H9 (cell line): Measurements from ENCODE around the gene GABRB2. TPM values are rescaled to one million over a fixed set of nuclear protein-coding genes. Genes with fewer than 3 reads are reported as not detected.

Experiments
- DNase-seq: peaks from one replicate; pipeline ENCODE4 v3.0.0-alpha.2; 2017
- H2AFZ ChIP-seq: one replicate; pipeline ENCODE4 v1.6.1; 2013; ENCODE audit warnings: mild to moderate bottlenecking, low read length, control low read depth, moderate library complexity
- H2AK5ac ChIP-seq: 2 replicates; pipeline ENCODE4 v1.6.1; 2013; ENCODE audit warnings: low read length, control low read depth, mixed read lengths; ENCODE audit not compliant: insufficient read length
- H2BK120ac ChIP-seq: one replicate; pipeline ENCODE4 v1.6.1; 2013; ENCODE audit warnings: low read depth, mild to moderate bottlenecking, low read length, control low read depth, inconsistent platforms; ENCODE audit not compliant: poor library complexity, severe bottlenecking
- H2BK12ac ChIP-seq: 2 replicates; pipeline ENCODE4 v1.6.1; 2013; ENCODE audit warnings: low read length, control low read depth, mixed read lengths, low read depth; ENCODE audit not compliant: insufficient read length
- H2BK15ac ChIP-seq: 2 replicates; pipeline ENCODE4 v1.6.1; 2013; ENCODE audit warnings: low read depth, low read length, control low read depth
- H2BK20ac ChIP-seq: one replicate; pipeline ENCODE4 v1.6.1; 2013; ENCODE audit warnings: low read depth, mild to moderate bottlenecking, low read length, control low read depth, inconsistent platforms; ENCODE audit not compliant: poor library complexity, severe bottlenecking
- H2BK5ac ChIP-seq: 2 replicates; pipeline ENCODE4 v1.6.1; 2013; ENCODE audit warnings: low read length, control low read depth, mixed read lengths; ENCODE audit not compliant: insufficient read length
- H3K14ac ChIP-seq: 2 replicates; pipeline ENCODE4 v1.6.1; 2013; ENCODE audit warnings: low read length, control low read depth; ENCODE audit not compliant: insufficient read depth
- H3K18ac ChIP-seq: 2 replicates; pipeline ENCODE4 v1.6.1; 2013; ENCODE audit warnings: low read depth, mild to moderate bottlenecking, mixed read lengths, low read length, control low read depth; ENCODE audit not compliant: insufficient read length
- H3K23ac ChIP-seq: 2 replicates; pipeline ENCODE4 v1.6.1; 2013; ENCODE audit warnings: low read length, control low read depth, mixed read lengths, low read depth; ENCODE audit not compliant: insufficient read length
- H3K23me2 ChIP-seq: 2 replicates; pipeline ENCODE4 v1.6.1; 2013; ENCODE audit warnings: low read depth, mild to moderate bottlenecking, mixed read lengths, low read length, control low read depth; ENCODE audit not compliant: insufficient read length, poor library complexity, severe bottlenecking
- H3K27ac ChIP-seq: 2 replicates; pipeline ENCODE4 v1.5.1; 2013; ENCODE audit warnings: low read length, control low read depth, mixed read lengths, low read depth; ENCODE audit not compliant: insufficient read length
- H3K27me3 ChIP-seq: 2 replicates; pipeline ENCODE4 v1.6.1; 2013; ENCODE audit warnings: low read length, control low read depth, inconsistent platforms; ENCODE audit not compliant: insufficient read depth
- H3K4ac ChIP-seq: 2 replicates; pipeline ENCODE4 v1.6.1; 2013; ENCODE audit warnings: low read depth, mild to moderate bottlenecking, control low read depth, inconsistent platforms, low read length, moderate library complexity
- H3K4me1 ChIP-seq: 2 replicates; pipeline ENCODE4 v1.6.1; 2013; ENCODE audit warnings: low read length, control low read depth, inconsistent platforms; ENCODE audit not compliant: insufficient read depth
- H3K4me2 ChIP-seq: 2 replicates; pipeline ENCODE4 v1.6.1; 2013; ENCODE audit warnings: low read length, control low read depth, mixed read lengths; ENCODE audit not compliant: insufficient read length, insufficient read depth
- H3K56ac ChIP-seq: 2 replicates; pipeline ENCODE4 v1.6.1; 2013; ENCODE audit warnings: low read depth, mild to moderate bottlenecking, mixed read lengths, low read length, control low read depth; ENCODE audit not compliant: insufficient read length
- H3K79me1 ChIP-seq: 2 replicates; pipeline ENCODE4 v1.6.1; 2013; ENCODE audit warnings: low read depth, mild to moderate bottlenecking, moderate library complexity, low read length, control low read depth, inconsistent platforms; ENCODE audit not compliant: insufficient read depth, poor library complexity, severe bottlenecking
- H3K79me2 ChIP-seq: 2 replicates; pipeline ENCODE4 v1.6.1; 2013; ENCODE audit warnings: low read length, control low read depth, inconsistent platforms; ENCODE audit not compliant: insufficient read depth
- H3K9ac ChIP-seq: 2 replicates; pipeline ENCODE4 v1.6.1; 2013; ENCODE audit warnings: low read length, control low read depth, mixed read lengths; ENCODE audit not compliant: insufficient read length; ENCODE audit errors: extremely low read depth
- H3K9me3 ChIP-seq: one replicate; pipeline ENCODE4 v1.6.1; 2013; ENCODE audit warnings: low read depth, low read length, inconsistent platforms; ENCODE audit not compliant: control insufficient read depth
- H3T11ph ChIP-seq: one replicate; pipeline ENCODE4 v1.6.1; 2013; ENCODE audit warnings: mild to moderate bottlenecking, low read length, control low read depth, inconsistent platforms
- H4K20me1 ChIP-seq: one replicate; pipeline ENCODE4 v1.6.1; 2013; ENCODE audit not compliant: control insufficient read depth, insufficient read length, insufficient read depth
- H4K5ac ChIP-seq: 2 replicates; pipeline ENCODE4 v1.6.1; 2013; ENCODE audit warnings: low read depth, mild to moderate bottlenecking, mixed read lengths, low read length, control low read depth; ENCODE audit not compliant: insufficient read length
- H4K8ac ChIP-seq: replicated peaks from 2 replicates; pipeline ENCODE4 v1.6.1; 2013; ENCODE audit warnings: low read length, control low read depth, mixed read lengths, low read depth; ENCODE audit not compliant: insufficient read length
- H4K91ac ChIP-seq: 2 replicates; pipeline ENCODE4 v1.6.1; 2013; ENCODE audit warnings: low read depth, mild to moderate bottlenecking, moderate library complexity, mixed read lengths, low read length, control low read depth; ENCODE audit not compliant: insufficient read length
- H3K27ac Mint-ChIP-seq, 3 experiments: 2 replicates in 2 of 3; 3 replicates in 1 of 3; pipeline ENCODE4 v1.8.0; 2020 to 2021; ENCODE audit warnings: mixed read lengths in 3 of 3, mild to moderate bottlenecking in 1 of 3, moderate library complexity in 1 of 3
- H3K27me3 Mint-ChIP-seq: 2 replicates; pipeline ENCODE4 v1.8.0; 2021; ENCODE audit warnings: low read depth, mild to moderate bottlenecking, moderate library complexity, mixed read lengths
- H3K36me3 Mint-ChIP-seq, 3 experiments: 2 replicates in 2 of 3; 3 replicates in 1 of 3; pipeline ENCODE4 v1.8.0; 2020 to 2021; ENCODE audit warnings: low read depth in 3 of 3, mixed read lengths in 3 of 3; ENCODE audit not compliant: insufficient read depth in 1 of 3
- H3K4me1 Mint-ChIP-seq, 2 experiments: 2 replicates each; pipeline ENCODE4 v1.8.0; 2020; ENCODE audit warnings: mixed read lengths in 2 of 2
- H3K4me3 Mint-ChIP-seq, 2 experiments: 2 replicates in 1 of 2; 3 replicates in 1 of 2; pipeline ENCODE4 v1.8.0; 2020 to 2021; ENCODE audit warnings: mild to moderate bottlenecking in 2 of 2, mixed read lengths in 2 of 2, moderate library complexity in 1 of 2
- H3K9me3 Mint-ChIP-seq, 2 experiments: 2 replicates in 1 of 2; 3 replicates in 1 of 2; pipeline ENCODE4 v1.8.0; 2020; ENCODE audit warnings: mild to moderate bottlenecking in 2 of 2, mixed read lengths in 2 of 2, moderate library complexity in 1 of 2
- WGBS: extraction: QIAGEN DNeasy Blood & Tissue Kit; methylation state at CpG from one replicate; pipeline ENCODE4 v1.1.7; 2013; ENCODE audit warnings: missing lambda C conversion rate, low lambda C conversion rate, mixed read lengths; ENCODE audit not compliant: insufficient read length; ENCODE audit errors: extremely low coverage; 5-methylcytosine and 5-hydroxymethylcytosine counted together
- total RNA-seq: library from RNA; stranded (reverse); gene quantifications from 2 replicates; pipeline ENCODE4 v1.2.1, GENCODE V29; 2021
- TF ChIP-seq, protein P1 (sequence below): fragments of 200-600 bp; sonication (generic); conservative IDR thresholded peaks from 3 replicates; pipeline ENCODE4 v1.8.0; 2021; ENCODE audit warnings: antibody characterized with exemption, mild to moderate bottlenecking

GABRB2 gene
- total RNA-seq, 1 experiment from 2014 or later, result 0.20 TPM

DNA sequence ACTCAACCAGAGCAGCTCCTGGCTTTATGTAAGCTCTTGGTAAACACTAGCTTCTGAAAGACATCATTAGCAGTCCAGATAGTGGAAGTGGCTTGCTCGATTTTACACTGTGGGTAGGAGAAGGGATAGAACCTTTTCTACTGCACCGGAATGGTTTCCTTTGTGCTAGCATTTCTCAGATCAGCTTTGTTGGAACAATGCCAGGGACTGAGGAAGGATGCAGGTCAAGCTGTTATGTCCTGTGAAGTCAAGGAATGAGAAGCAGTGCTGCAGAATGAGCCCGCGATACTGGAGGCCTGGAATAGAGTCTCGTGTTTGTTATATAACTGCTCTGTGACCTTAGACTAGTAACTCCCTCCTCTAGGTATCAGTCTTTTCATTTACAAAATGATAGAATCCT is 233.6 kb downstream of the GABRB2 start:
- Histone ChIP-seq H2BK15ac (no peak overlapping the region), H3T11ph (no peak overlapping the region), H3K18ac (no peak overlapping the region), H3K23ac (no peak overlapping the region), H3K4me1 (no peaks in the 10 kb centered on the region), H3K9me3 (no peaks in the 10 kb centered on the region), H3K9ac (no peak overlapping the region), H3K4ac (no peak overlapping the region), H2AFZ (no peak overlapping the region), H4K20me1 (no peaks in the 10 kb centered on the region), H2BK12ac (no peak overlapping the region), H2BK20ac (no peak overlapping the region), H3K56ac (no peak overlapping the region), H3K4me2 (no peak overlapping the region), H2BK5ac (no peak overlapping the region), H3K23me2 (no peaks in the 10 kb centered on the region), H4K8ac (no peak overlapping the region), H2BK120ac (no peak overlapping the region), H2AK5ac (no peak overlapping the region), H4K91ac (no peak overlapping the region), H3K79me2 (no peaks in the 10 kb centered on the region), H3K27ac (no peak overlapping the region), H3K27me3 (no peaks in the 10 kb centered on the region), H4K5ac (no peak overlapping the region), H3K14ac (no peak overlapping the region), H3K79me1 (no peaks in the 10 kb centered on the region)
- Mint-ChIP-seq H3K4me3 (no peak overlapping the region), H3K9me3 (peaks cover 2 to 5% of the 10 kb centered on the region in 2 experiments; a peak in 3 of 5 replicates), H3K27ac (peak overlapping the region in 1 of 3 experiments; percentile 65; a peak in 1 of 7 replicates), H3K27me3 (no peaks in the 10 kb centered on the region), H3K4me1 (no peaks in the 10 kb centered on the region), H3K36me3 (no peaks in the 10 kb centered on the region)
- WGBS, result no CpG with 5 or more reads among the region's 5 CpGs
- no peak for DNase-seq
- TF ChIP-seq, protein P1, sequence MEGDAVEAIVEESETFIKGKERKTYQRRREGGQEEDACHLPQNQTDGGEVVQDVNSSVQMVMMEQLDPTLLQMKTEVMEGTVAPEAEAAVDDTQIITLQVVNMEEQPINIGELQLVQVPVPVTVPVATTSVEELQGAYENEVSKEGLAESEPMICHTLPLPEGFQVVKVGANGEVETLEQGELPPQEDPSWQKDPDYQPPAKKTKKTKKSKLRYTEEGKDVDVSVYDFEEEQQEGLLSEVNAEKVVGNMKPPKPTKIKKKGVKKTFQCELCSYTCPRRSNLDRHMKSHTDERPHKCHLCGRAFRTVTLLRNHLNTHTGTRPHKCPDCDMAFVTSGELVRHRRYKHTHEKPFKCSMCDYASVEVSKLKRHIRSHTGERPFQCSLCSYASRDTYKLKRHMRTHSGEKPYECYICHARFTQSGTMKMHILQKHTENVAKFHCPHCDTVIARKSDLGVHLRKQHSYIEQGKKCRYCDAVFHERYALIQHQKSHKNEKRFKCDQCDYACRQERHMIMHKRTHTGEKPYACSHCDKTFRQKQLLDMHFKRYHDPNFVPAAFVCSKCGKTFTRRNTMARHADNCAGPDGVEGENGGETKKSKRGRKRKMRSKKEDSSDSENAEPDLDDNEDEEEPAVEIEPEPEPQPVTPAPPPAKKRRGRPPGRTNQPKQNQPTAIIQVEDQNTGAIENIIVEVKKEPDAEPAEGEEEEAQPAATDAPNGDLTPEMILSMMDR, result no peak
